ENCODE data around the gene NMNAT3. TPM values are rescaled to one million over a fixed set of nuclear protein-coding genes. Genes with fewer than 3 reads are reported as not detected.
"Not testable (repeated sequence)": the region's sequence is repeated elsewhere in the genome, so short reads cannot be mapped to it uniquely, and the experiment has no call there.

The NMNAT3 gene
- total and polyA plus RNA-seq, 12 donors = 4.2 to 12.4 (median 7.7) TPM

DNA sequence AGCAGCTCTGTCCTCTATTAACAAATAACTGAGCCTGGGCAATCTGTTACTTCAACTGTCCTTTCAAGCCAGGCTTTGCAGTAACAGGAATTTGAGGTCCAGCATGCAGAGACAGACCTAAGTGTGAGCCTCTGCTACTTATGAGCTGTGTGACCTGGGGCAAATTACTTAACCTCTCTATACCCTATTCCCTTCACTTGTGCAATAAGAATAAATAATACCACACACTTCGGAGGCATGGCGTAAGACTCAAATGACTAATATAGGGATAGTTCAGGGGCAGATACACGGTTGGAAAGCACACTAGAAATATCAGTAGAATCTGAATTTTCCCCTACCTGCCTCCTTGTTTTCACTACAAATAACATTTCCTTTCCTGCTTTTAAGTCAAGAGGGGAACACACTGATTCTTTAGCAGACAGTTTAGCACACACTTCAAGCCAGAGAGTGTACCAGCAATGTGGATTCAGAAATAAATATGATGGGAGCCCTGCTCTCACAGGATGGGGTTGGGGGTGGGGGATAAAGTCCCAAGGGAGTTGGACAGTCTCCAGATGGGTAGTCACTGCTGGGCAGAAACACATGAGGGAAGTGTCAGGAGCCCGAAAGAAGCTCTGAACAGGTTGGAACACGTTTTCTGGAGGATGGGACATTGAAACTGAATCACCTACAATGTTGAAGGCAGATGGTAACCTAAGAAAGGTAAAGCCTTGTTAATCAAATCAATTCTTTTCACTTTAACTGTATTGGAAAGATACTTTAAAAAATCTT is 76.4 kb downstream of the NMNAT3 start:
- no peak for DNase-seq
- H3K4me1 ChIP-seq (replicated peaks in 1 of 2) = no peaks in the 10 kb centered on the region
- no peaks in the 10 kb centered on the region for H3K36me3 ChIP-seq (replicated peaks in 1 of 2)
- 56 to 78% (median 72%) methylated on average over 5 of the region's 5 CpGs for WGBS, 4 donors
- no peaks in the 10 kb centered on the region for H3K27me3 ChIP-seq
- H3K27ac ChIP-seq = no peak overlapping the region
- no peak overlapping the region for H3K4me3 ChIP-seq
- no peaks in the 10 kb centered on the region for H3K9me3 ChIP-seq (replicated peaks in 1 of 3)
- intact Hi-C loops (cut with DNase I) = no loop called here
- TF ChIP-seq, protein P1, sequence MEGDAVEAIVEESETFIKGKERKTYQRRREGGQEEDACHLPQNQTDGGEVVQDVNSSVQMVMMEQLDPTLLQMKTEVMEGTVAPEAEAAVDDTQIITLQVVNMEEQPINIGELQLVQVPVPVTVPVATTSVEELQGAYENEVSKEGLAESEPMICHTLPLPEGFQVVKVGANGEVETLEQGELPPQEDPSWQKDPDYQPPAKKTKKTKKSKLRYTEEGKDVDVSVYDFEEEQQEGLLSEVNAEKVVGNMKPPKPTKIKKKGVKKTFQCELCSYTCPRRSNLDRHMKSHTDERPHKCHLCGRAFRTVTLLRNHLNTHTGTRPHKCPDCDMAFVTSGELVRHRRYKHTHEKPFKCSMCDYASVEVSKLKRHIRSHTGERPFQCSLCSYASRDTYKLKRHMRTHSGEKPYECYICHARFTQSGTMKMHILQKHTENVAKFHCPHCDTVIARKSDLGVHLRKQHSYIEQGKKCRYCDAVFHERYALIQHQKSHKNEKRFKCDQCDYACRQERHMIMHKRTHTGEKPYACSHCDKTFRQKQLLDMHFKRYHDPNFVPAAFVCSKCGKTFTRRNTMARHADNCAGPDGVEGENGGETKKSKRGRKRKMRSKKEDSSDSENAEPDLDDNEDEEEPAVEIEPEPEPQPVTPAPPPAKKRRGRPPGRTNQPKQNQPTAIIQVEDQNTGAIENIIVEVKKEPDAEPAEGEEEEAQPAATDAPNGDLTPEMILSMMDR (IDR thresholded peaks at IDR 0.05) = no peak
- TF ChIP-seq POLR2A (IDR thresholded peaks at IDR 0.05) = no peak

DNA sequence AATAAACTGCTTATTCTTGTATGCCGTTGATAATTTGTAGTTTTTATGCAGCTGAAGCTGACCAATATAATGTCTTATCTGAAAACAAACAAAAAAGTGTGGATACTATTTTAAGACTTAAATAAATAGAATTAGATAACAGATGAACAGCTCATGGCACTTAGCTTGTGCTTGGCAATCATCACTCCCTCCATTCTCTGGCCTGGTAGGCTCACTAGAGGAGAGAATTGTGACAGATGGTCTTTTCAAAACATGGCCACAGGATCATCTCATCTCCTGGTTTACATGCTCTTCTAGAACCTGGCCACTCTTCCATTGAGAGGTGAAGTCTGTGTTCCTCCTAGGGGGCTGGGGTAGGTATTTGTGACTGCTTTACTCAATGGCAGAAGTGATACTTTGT is 79.8 kb downstream of the NMNAT3 start:
- Histone ChIP-seq H3K4me3 (no peak overlapping the region), H3K4me1 (replicated peaks in 1 of 2) (no peaks in the 10 kb centered on the region), H3K27me3 (no peaks in the 10 kb centered on the region), H3K36me3 (replicated peaks in 1 of 2) (no peaks in the 10 kb centered on the region), H3K27ac (no peak overlapping the region), H3K9me3 (replicated peaks in 1 of 3) (no peaks in the 10 kb centered on the region)
- no peak for DNase-seq
- WGBS, 4 donors = 43 to 60% (median 52%) methylated on average over 1 of the region's 1 CpG
- TF ChIP-seq POLR2A (IDR thresholded peaks at IDR 0.05) = no peak
- TF ChIP-seq, protein P1 (IDR thresholded peaks at IDR 0.05) = no peak
- intact Hi-C loops (cut with DNase I) = no loop called here

DNA sequence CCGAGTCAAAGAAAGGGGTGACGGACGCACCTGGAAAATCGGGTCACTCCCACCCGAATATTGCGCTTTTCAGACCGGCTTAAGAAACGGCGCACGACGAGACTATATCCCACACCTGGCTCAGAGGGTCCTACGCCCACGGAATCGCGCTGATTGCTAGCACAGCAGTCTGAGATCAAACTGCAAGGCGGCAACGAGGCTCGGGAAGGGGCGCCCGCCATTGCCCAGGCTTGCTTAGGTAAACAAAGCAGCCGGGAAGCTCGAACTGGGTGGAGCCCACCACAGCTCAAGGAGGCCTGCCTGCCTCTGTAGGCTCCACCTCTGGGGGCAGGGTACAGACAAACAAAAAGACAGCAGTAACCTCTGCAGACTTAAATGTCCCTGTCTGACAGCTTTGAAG is 86.6 kb downstream of the NMNAT3 start:
- intact Hi-C loops (cut with DNase I); H3K27me3 ChIP-seq; H3K4me3 ChIP-seq; DNase-seq; H3K9me3 ChIP-seq (replicated peaks in 1 of 3); H3K36me3 ChIP-seq (replicated peaks in 1 of 2); H3K4me1 ChIP-seq (replicated peaks in 1 of 2); H3K27ac ChIP-seq: not testable (repeated sequence)
- WGBS, 4 donors = 82 to 97% (median 86%) methylated on average over 12 to 21 of the region's 22 CpGs

DNA sequence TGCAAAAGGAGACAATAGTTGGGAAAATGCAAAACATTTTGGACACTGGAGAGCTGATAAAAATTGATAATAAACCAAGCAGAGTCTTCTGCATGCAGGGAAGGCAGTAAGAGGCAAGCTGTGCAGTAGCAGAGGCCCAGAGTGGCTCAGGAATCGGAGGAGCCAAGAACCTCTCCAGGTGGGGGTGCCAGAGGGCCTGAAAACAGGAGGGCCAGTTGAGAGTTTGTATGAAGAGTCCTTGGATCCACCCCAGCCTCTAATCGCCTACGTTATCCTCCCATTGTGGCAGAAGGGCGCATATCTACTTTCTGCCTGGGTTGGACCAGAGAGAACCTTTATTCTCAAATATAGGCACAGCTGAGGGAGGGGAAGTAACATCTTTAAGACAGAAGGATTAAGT is 89.3 kb downstream of the NMNAT3 start:
- 91 to 95% (median 94%) methylated on average over 4 of the region's 4 CpGs for WGBS, 4 donors
- intact Hi-C loops (cut with DNase I) = no loop called here
- H3K9me3 ChIP-seq (replicated peaks in 1 of 3) = no peaks in the 10 kb centered on the region
- DNase-seq = peak in 1 of 7 donors; percentile 12
- no peaks in the 10 kb centered on the region for H3K4me1 ChIP-seq (replicated peaks in 1 of 2)
- H3K4me3 ChIP-seq = no peak overlapping the region
- TF ChIP-seq, protein P1 (IDR thresholded peaks at IDR 0.05) = no peak
- H3K27me3 ChIP-seq = no peaks in the 10 kb centered on the region
- H3K27ac ChIP-seq = no peak overlapping the region
- H3K36me3 ChIP-seq (replicated peaks in 1 of 2) = no peaks in the 10 kb centered on the region

DNA sequence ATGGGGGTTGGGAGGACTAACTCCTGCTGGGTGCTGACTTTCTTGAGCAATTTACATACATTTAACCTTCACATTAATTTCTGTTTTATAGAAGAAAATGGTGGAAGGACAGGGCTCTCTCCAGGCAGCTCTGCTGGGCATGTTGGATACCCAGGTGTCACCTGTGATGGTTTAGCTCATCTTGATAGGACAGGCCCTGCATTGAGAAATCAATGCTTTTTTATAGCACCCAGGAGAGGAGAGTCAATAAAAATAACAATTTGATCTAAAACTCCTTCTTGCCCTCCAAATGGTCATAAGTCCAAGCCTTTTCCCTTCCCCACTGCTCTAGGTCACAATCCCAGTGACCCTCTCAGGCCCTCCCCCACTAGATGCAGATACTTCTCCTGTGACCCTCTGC is 90.0 kb downstream of the NMNAT3 start:
- Histone ChIP-seq H3K4me3 (no peak overlapping the region), H3K4me1 (replicated peaks in 1 of 2) (no peaks in the 10 kb centered on the region), H3K36me3 (replicated peaks in 1 of 2) (no peaks in the 10 kb centered on the region), H3K27me3 (no peaks in the 10 kb centered on the region), H3K27ac (no peak overlapping the region), H3K9me3 (replicated peaks in 1 of 3) (no peaks in the 10 kb centered on the region)
- TF ChIP-seq, protein P1 (IDR thresholded peaks at IDR 0.05) = no peak
- TF ChIP-seq POLR2A (IDR thresholded peaks at IDR 0.05) = no peak
- intact Hi-C loops (cut with DNase I) = no loop called here
- no peak for DNase-seq

All from adrenal gland (tissue), 12 donors.